NCI-H446 treated with DMSO at 0.1 percent for 48 hours (cell line): ENCODE results near the gene OR51B2.

ENCODE experiments used
- DNase-seq: peaks from one replicate; lab custom pipeline; 2025; lab: John Stamatoyannopoulos, UW

The OR51B2 gene

GRCh38 chr11:5283882-5284281, 40.2 kb downstream of the OR51B2 start:
- DNase-seq: no peak

- no peak for DNase-seq
Measured at GRCh38 chr11:5283086-5283485, 41.0 kb downstream of the OR51B2 start.

- DNase-seq: no peak
Measured at GRCh38 chr11:5282628-5283027, 41.5 kb downstream of the OR51B2 start.

- DNase-seq: no peak
Measured at GRCh38 chr11:5281596-5281995, 42.5 kb downstream of the OR51B2 start.

- DNase-seq: no peak
Measured at GRCh38 chr11:5280582-5281102, 43.5 kb downstream of the OR51B2 start.

GRCh38 chr11:5279471-5280090, 44.5 kb downstream of the OR51B2 start:
- DNase-seq: no peak

GRCh38 chr11:5277807-5278382, 46.2 kb downstream of the OR51B2 start:
- DNase-seq: no peak

GRCh38 chr11:5276697-5277096, 47.4 kb downstream of the OR51B2 start:
- no peak for DNase-seq

- DNase-seq: no peak
Measured at GRCh38 chr11:5275369-5276110, 48.6 kb downstream of the OR51B2 start.

GRCh38 chr11:5274395-5274794, 49.7 kb downstream of the OR51B2 start:
- DNase-seq: no peak
